ENCODE data around the gene ITGB3.

- TF ChIP-seq MXI1 (IDR thresholded peaks at IDR 0.05; ENCODE audit: low read depth, low read length) (no peak), E2F1 (CRISPR knock-in tag; IDR thresholded peaks at IDR 0.05) (no peak), CTCF (IDR thresholded peaks at IDR 0.05 in 2 of 3, conservative IDR thresholded peaks at IDR 0.05 in 1 of 3; ENCODE audit: insufficient read depth in 2 of 3, low read depth in 1 of 3, low read length in 3 of 3) (no peak), CTBP1 (IDR thresholded peaks at IDR 0.05; ENCODE audit: borderline replicate concordance) (no peak), ZHX1 (conservative IDR thresholded peaks at IDR 0.05; ENCODE audit: low read length) (no peak), CAMTA2 (CRISPR knock-in tag; conservative IDR thresholded peaks at IDR 0.05) (no peak), SMAD3 (CRISPR knock-in tag; conservative IDR thresholded peaks at IDR 0.05) (no peak), NR1H2 (CRISPR knock-in tag; IDR thresholded peaks at IDR 0.05) (no peak), KDM4B (IDR thresholded peaks at IDR 0.05; ENCODE audit: borderline replicate concordance in 2 of 2, low read depth in 1 of 2) (no peak), ZFP36 (IDR thresholded peaks at IDR 0.05; ENCODE audit: low read depth, low read length, partially characterized antibody) (no peak)
Observed at GRCh38 chr17:47273245-47273644, 19.6 kb downstream of the ITGB3 start.
